NCI-H526 treated with DMSO at 0.1 percent for 48 hours (cell line): Measurements from ENCODE around the gene LRR1.
"Not testable (repeated sequence)": the region's sequence is repeated elsewhere in the genome, so short reads cannot be mapped to it uniquely, and the experiment has no call there.

ENCODE experiments used
- DNase-seq: peaks from one replicate; lab custom pipeline; 2025; lab: John Stamatoyannopoulos, UW

LRR1 gene

GRCh38 chr14:49598485-49599300 lies at the start of gene LRR1:
Gene LRR1, plus strand, starts transcription at chr14:49598940. Its CDS starts 81 bp downstream, at chr14:49599021.
- DNase-seq = peak; percentile 80

GRCh38 chr14:49549446-49549845 lies 49.3 kb upstream of the LRR1 start:
- DNase-seq = no peak

DNA sequence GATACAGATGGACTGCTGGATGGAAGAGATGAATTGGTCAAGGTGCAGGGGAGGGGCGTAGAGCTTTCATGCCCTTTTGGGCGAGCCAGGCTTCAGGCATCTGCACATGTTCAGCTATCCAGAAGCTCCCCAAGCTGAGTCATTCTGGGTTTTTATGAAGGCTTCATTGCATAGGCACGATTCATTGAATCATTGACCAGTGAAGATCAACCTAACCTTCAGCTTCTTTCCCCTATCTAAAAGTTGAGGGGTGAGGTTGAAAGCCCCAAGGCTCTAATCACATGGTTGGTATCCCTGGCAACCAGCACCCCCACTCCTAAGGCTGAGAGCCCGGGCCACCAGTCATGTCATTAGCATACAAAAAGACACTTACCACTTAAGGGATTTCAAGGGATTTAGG lies 48.9 kb upstream of the LRR1 start:
- no peak for DNase-seq

GRCh38 chr14:49550286-49551184 lies 48.2 kb upstream of the LRR1 start:
- no peak for DNase-seq

DNA sequence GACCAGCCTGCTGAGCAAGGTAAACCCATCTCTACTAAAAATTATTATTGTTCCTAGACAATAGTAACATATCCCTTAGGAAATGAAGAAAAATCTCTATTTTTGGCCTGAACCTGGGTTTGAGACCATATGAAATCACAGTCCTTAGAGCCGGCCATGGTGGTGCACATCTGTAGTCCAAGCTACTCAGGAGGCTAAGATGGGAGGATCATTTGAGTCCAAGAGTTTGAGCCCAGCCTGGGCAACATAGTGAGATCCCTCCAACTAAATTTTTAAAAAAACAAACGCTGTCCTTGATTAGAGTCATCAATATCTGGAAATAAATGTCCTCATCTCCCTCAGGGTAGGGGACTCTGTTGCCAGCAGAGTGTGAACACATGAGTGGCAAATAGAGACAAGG lies 47.2 kb upstream of the LRR1 start:
- DNase-seq = no peak

DNA sequence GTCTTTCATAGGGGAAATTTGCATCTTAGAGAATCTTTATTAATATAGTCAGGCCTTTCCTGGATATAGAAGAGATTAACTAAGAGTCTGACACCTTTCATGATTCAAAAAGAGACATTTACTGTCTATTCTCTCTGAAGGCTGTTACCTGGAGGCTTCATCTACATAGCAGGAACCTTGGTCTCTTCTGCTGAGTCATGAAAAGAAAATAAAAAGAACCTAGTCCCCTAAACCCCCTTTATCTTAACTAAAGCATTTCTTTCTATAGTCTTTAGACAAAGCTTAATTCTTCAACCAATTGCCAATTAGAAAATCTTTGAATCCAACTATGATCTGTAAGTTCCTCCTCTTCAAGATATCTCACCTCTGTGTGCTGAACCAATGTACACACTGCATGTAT lies 45.6 kb upstream of the LRR1 start:
- no peak for DNase-seq

GRCh38 chr14:49553892-49554291 lies 44.8 kb upstream of the LRR1 start:
- peak; percentile 18 for DNase-seq

DNA sequence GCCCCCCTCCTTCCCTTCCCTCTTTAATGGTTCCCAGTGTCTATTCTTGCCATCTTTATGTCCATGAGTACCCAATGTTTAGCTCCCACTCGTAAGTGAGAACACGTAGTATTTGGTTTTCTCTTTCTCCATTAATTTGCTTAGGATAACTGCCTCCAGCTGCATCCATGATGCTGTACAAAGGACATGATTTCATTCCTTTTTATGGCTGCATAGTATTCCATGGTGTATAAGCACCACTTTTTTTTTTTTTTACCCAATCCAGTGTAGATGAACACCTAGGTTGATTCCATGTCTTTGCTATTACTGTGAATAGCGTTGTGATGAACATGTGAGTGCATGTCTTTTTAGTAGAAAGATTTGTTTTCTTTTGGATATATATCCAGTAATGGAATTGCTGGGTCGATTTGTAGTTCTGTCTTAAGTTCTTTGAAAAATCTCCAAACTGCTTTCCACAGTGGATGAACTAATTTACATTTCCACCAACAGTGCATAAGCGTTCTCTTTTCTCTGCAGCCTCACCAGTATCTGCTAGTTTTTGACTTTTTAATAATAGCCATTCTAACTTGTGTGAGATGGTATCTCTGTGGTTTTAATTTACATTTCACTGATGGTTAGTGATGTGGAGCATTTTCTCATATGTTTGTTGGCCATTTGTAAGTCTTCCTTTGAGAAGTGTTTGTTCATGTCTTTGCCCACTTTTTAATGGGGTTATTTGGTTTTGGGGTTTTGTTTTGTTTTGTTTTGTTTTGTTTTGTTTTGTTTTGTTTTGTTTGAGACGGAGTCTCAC lies 38.6 kb upstream of the LRR1 start:
- DNase-seq = no peak

DNA sequence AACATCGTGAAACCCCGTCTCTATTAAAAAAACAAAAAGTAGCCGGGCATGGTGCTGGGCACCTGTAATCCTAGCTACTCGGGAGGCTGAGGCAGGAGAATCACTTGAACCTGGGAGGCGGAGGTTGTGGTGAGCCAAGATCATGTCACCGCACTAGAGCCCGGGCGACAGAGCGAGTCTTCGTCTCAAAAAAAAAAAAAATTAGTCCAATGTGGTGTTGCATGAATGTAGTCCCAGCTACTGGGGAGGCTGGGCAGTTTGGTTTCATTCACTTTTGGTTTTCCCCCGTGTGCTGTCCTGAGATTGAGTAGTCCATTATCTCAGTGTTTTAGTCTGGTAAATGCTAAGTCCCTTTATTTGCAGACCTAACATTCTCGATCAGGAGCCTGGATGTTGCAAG lies 32.0 kb upstream of the LRR1 start:
- no peak for DNase-seq

DNA sequence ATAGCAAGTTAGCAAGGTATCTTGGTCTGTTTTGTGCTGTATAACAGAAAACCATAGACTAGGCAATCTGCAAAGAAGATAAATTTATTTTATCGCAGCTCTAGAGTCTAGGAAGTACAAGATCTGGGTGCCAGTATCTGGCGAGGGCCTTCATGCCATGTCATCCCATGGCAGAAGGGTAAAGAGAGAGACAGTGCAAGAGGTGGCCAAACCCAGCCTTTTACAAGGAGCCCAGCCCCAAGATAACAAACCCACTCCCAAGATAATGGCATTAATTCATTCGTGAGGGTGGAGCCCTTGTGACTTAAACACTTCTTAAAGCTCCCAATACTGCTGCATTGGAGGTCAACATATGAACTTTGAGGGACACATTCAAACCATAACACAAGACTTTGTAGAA lies 29.5 kb upstream of the LRR1 start:
- DNase-seq = no peak

- DNase-seq = no peak
Measured at GRCh38 chr14:49574038-49574437, 24.7 kb upstream of the LRR1 start.

GRCh38 chr14:49578141-49578540 lies 20.6 kb upstream of the LRR1 start:
- DNase-seq = no peak

GRCh38 chr14:49579841-49580240 lies 18.9 kb upstream of the LRR1 start:
- DNase-seq = no peak

- no peak for DNase-seq
Measured at GRCh38 chr14:49581209-49582112, 17.3 kb upstream of the LRR1 start.

- DNase-seq = no peak
Measured at GRCh38 chr14:49582113-49582977, 16.4 kb upstream of the LRR1 start.

GRCh38 chr14:49583629-49584028 lies 15.1 kb upstream of the LRR1 start:
- DNase-seq = no peak

- no peak for DNase-seq
Measured at GRCh38 chr14:49584058-49584457, 14.7 kb upstream of the LRR1 start.

- DNase-seq = not testable (repeated sequence)
Measured at GRCh38 chr14:49584981-49585640, 13.6 kb upstream of the LRR1 start.

- DNase-seq = peak; percentile 98
Measured at GRCh38 chr14:49585803-49586672, 12.7 kb upstream of the LRR1 start, which contains the start of gene RPS29. Gene RPS29, minus strand, starts transcription at chr14:49586380. Its CDS starts 34 bp downstream, at chr14:49586346.
